Stomach smooth muscle (tissue), 2 donors: ENCODE data around the gene CD44.

ENCODE experiments used
- H3K27ac ChIP-seq: one replicate; pipeline ENCODE4 v1.7.0; 2013; ENCODE audit warnings: mild to moderate bottlenecking, low read length, inconsistent platforms
- H3K27me3 ChIP-seq, 2 donors: one replicate each; pipeline ENCODE4 v1.7.0; 2013; ENCODE audit warnings: low read length in 2 of 2; ENCODE audit not compliant: insufficient read depth in 2 of 2, control insufficient read depth in 1 of 2
- H3K36me3 ChIP-seq, 2 donors: one replicate each; pipeline ENCODE4 v1.7.0; 2013; ENCODE audit warnings: low read length in 2 of 2; ENCODE audit not compliant: control insufficient read depth in 2 of 2, insufficient read depth in 2 of 2
- H3K4me1 ChIP-seq: one replicate; pipeline ENCODE4 v1.7.0; 2013; ENCODE audit warnings: low read length; ENCODE audit not compliant: control insufficient read depth, insufficient read depth
- H3K4me3 ChIP-seq, 2 donors: one replicate each; pipeline ENCODE4 v1.7.0; 2013; ENCODE audit warnings: low read length in 2 of 2
- H3K9ac ChIP-seq, 2 donors: one replicate each; pipeline ENCODE4 v1.7.0; 2013; ENCODE audit warnings: low read length in 2 of 2, mild to moderate bottlenecking in 1 of 2
- H3K9me3 ChIP-seq, 2 donors: one replicate each; pipeline ENCODE4 v1.7.0; 2013; ENCODE audit warnings: low read length in 2 of 2; ENCODE audit not compliant: control insufficient read depth in 2 of 2
- donor health status: healthy.
- donor health status: Pancreatic carcinoma.

The CD44 gene

GRCh38 chr11:35280727-35281126 lies 141.8 kb downstream of the CD44 start:
- Histone ChIP-seq H3K36me3 (no peaks in the 10 kb centered on the region), H3K4me3 (no peak overlapping the region), H3K4me1 (peaks cover 32% of the 10 kb centered on the region), H3K27me3 (no peaks in the 10 kb centered on the region), H3K9ac (no peak overlapping the region), H3K27ac (peak overlapping the region; percentile 41), H3K9me3 (no peaks in the 10 kb centered on the region)

GRCh38 chr11:35281169-35281688 lies 142.3 kb downstream of the CD44 start:
- H3K27me3 ChIP-seq = no peaks in the 10 kb centered on the region
- H3K9ac ChIP-seq = no peak overlapping the region
- no peaks in the 10 kb centered on the region for H3K9me3 ChIP-seq
- peak overlapping the region; percentile 49 for H3K27ac ChIP-seq
- no peak overlapping the region for H3K4me3 ChIP-seq
- peaks cover 27% of the 10 kb centered on the region for H3K4me1 ChIP-seq
- no peaks in the 10 kb centered on the region for H3K36me3 ChIP-seq
